Adipocyte (in vitro differentiated cells): ENCODE measurements around the gene SLC26A8.
"Not testable (repeated sequence)": the region's sequence is repeated elsewhere in the genome, so short reads cannot be mapped to it uniquely, and the experiment has no call there.

Experiments
- DNase-seq: peaks from one replicate; pipeline ENCODE4 v3.0.0-alpha.2; 2015; ENCODE audit warnings: low read depth
- H3K27me3 ChIP-seq: replicated peaks from 2 replicates; pipeline ENCODE4 v1.7.0; 2013; ENCODE audit warnings: mild to moderate bottlenecking, low read length, moderate library complexity; ENCODE audit not compliant: control insufficient read depth, insufficient read depth
- H3K36me3 ChIP-seq: 2 replicates; pipeline ENCODE4 v1.7.0; 2013; ENCODE audit warnings: low read length, mild to moderate bottlenecking, moderate library complexity; ENCODE audit not compliant: control insufficient read depth, insufficient read depth, severe bottlenecking
- H3K4me1 ChIP-seq: 2 replicates; pipeline ENCODE4 v1.7.0; 2013; ENCODE audit warnings: mild to moderate bottlenecking, low read length, moderate library complexity; ENCODE audit not compliant: control insufficient read depth, insufficient read depth
- H3K4me3 ChIP-seq: 2 replicates; pipeline ENCODE4 v1.7.0; 2013; ENCODE audit warnings: mild to moderate bottlenecking, low read length, moderate library complexity
- H3K9ac ChIP-seq: 2 replicates; pipeline ENCODE4 v1.7.0; 2013; ENCODE audit warnings: mild to moderate bottlenecking, low read length, moderate library complexity
- H3K9me3 ChIP-seq: 2 replicates; pipeline ENCODE4 v1.7.0; 2013; ENCODE audit warnings: mild to moderate bottlenecking, low read length, moderate library complexity; ENCODE audit not compliant: control insufficient read depth

The SLC26A8 gene

GRCh38 chr6:35922139-35922554 is 102.3 kb downstream of the SLC26A8 start:
- no peak for DNase-seq
- Histone ChIP-seq H3K4me3 (no peak overlapping the region), H3K9me3 (no peaks in the 10 kb centered on the region), H3K36me3 (no peaks in the 10 kb centered on the region), H3K27me3 (no peaks in the 10 kb centered on the region), H3K4me1 (peaks cover 21% of the 10 kb centered on the region), H3K9ac (peak overlapping the region; percentile 83)

- Histone ChIP-seq H3K9me3 (no peaks in the 10 kb centered on the region), H3K4me1 (peaks cover 21% of the 10 kb centered on the region), H3K27me3 (no peaks in the 10 kb centered on the region)
Observed at GRCh38 chr6:35920793-35921732, 103.4 kb downstream of the SLC26A8 start, which contains the start of gene SRPK1. TSS of gene SRPK1 (minus strand) at chr6:35921098. CDS start at chr6:35921056, 42 bp downstream.

GRCh38 chr6:35919827-35920751 is 104.4 kb downstream of the SLC26A8 start:
- DNase-seq, result peak; percentile 74
- Histone ChIP-seq H3K9me3 (no peaks in the 10 kb centered on the region), H3K9ac (peak overlapping the region; percentile 89), H3K27me3 (no peaks in the 10 kb centered on the region), H3K36me3 (peaks cover 5% of the 10 kb centered on the region), H3K4me1 (peaks cover 21% of the 10 kb centered on the region), H3K4me3 (peak overlapping the region; percentile 96)

More at GRCh38 chr6:35920793-35921732, 103.4 kb downstream of the SLC26A8 start, which contains the start of gene SRPK1:
- Histone ChIP-seq H3K9ac (peak within 1 kb of the TSS; percentile 89), H3K36me3 (no peaks in the 10 kb centered on the region), H3K4me3 (peak within 1 kb of the TSS; percentile 96)
- DNase-seq, result peak; percentile 94

- Histone ChIP-seq H3K4me3 (peak overlapping the region; percentile 96), H3K36me3 (peaks cover 10% of the 10 kb centered on the region), H3K9ac (peak overlapping the region; percentile 89), H3K27me3 (no peaks in the 10 kb centered on the region), H3K9me3 (no peaks in the 10 kb centered on the region), H3K4me1 (peaks cover 21% of the 10 kb centered on the region)
- peak; percentile 36 for DNase-seq
Observed at GRCh38 chr6:35919085-35919826, 105.2 kb downstream of the SLC26A8 start.

GRCh38 chr6:35916893-35917292 is 107.5 kb downstream of the SLC26A8 start:
- not testable (repeated sequence) for H3K4me3 ChIP-seq, H3K9ac ChIP-seq, H3K9me3 ChIP-seq, DNase-seq, H3K27me3 ChIP-seq
- peaks cover 20% of the 10 kb centered on the region for H3K36me3 ChIP-seq
- peaks cover 18% of the 10 kb centered on the region for H3K4me1 ChIP-seq

- no peaks in the 10 kb centered on the region for H3K27me3 ChIP-seq
- no peak overlapping the region for H3K9ac ChIP-seq
- H3K9me3 ChIP-seq, result no peaks in the 10 kb centered on the region
- DNase-seq, result no peak
- H3K4me1 ChIP-seq, result peaks cover 12% of the 10 kb centered on the region
- H3K4me3 ChIP-seq, result no peak overlapping the region
- peaks cover 20% of the 10 kb centered on the region for H3K36me3 ChIP-seq
Observed at GRCh38 chr6:35916056-35916455, 108.4 kb downstream of the SLC26A8 start.

- Histone ChIP-seq H3K36me3 (peaks cover 29% of the 10 kb centered on the region), H3K27me3 (no peaks in the 10 kb centered on the region), H3K9ac (no peak overlapping the region), H3K9me3 (no peaks in the 10 kb centered on the region), H3K4me1 (peaks cover 10% of the 10 kb centered on the region), H3K4me3 (no peak overlapping the region)
- no peak for DNase-seq
Observed at GRCh38 chr6:35914536-35914935, 109.9 kb downstream of the SLC26A8 start.

- no peaks in the 10 kb centered on the region for H3K27me3 ChIP-seq
- H3K36me3 ChIP-seq, result peaks cover 37% of the 10 kb centered on the region
- DNase-seq, result no peak
- no peak overlapping the region for H3K4me3 ChIP-seq
- no peaks in the 10 kb centered on the region for H3K9me3 ChIP-seq
- H3K4me1 ChIP-seq, result no peaks in the 10 kb centered on the region
- H3K9ac ChIP-seq, result no peak overlapping the region
Observed at GRCh38 chr6:35911871-35912653, 112.4 kb downstream of the SLC26A8 start.

- H3K36me3 ChIP-seq, result peaks cover 31% of the 10 kb centered on the region
- H3K4me1 ChIP-seq, H3K9ac ChIP-seq, DNase-seq, H3K27me3 ChIP-seq, H3K9me3 ChIP-seq, H3K4me3 ChIP-seq: not testable (repeated sequence)
Observed at GRCh38 chr6:35909571-35909970, 114.9 kb downstream of the SLC26A8 start.

- not testable (repeated sequence) for H3K9ac ChIP-seq, DNase-seq, H3K4me3 ChIP-seq, H3K4me1 ChIP-seq, H3K9me3 ChIP-seq, H3K27me3 ChIP-seq
- H3K36me3 ChIP-seq, result peaks cover 33% of the 10 kb centered on the region
Observed at GRCh38 chr6:35908753-35909401, 115.6 kb downstream of the SLC26A8 start.
